ENCODE measurements around the gene CHCHD5.

The CHCHD5 gene

GRCh38 chr2:112627060-112628040 is 42.9 kb downstream of the CHCHD5 start:
- no peak for DNase-seq

GRCh38 chr2:112629224-112629623 is 44.8 kb downstream of the CHCHD5 start:
- DNase-seq, result no peak

- no peak for DNase-seq
Measured at GRCh38 chr2:112629823-112630222, 45.4 kb downstream of the CHCHD5 start.

- DNase-seq, result no peak
Measured at GRCh38 chr2:112630268-112630667, 45.9 kb downstream of the CHCHD5 start.

- no peak for DNase-seq
Measured at GRCh38 chr2:112633708-112634107, 49.3 kb downstream of the CHCHD5 start.

GRCh38 chr2:112634153-112634873 is 49.9 kb downstream of the CHCHD5 start:
- no peak for DNase-seq

GRCh38 chr2:112634874-112635157 is 50.4 kb downstream of the CHCHD5 start:
- DNase-seq, result no peak

GRCh38 chr2:112636605-112637288 is 52.3 kb downstream of the CHCHD5 start:
- DNase-seq, result no peak

- no peak for DNase-seq
Measured at GRCh38 chr2:112637289-112637660, 52.9 kb downstream of the CHCHD5 start.

Data from NCI-H510A treated with DMSO at 0.1 percent for 48 hours (cell line).